AG09319 (cell line): ENCODE data around the gene TSC22D4.

ENCODE experiments used
- DNase-seq: peaks from one replicate; pipeline ENCODE4 v3.0.0-alpha.2; 2010; ENCODE audit warnings: low read depth; ENCODE audit errors: extremely low read depth
- CTCF ChIP-seq: IDR thresholded peaks from 2 replicates; pipeline ENCODE4 v1.5.1; 2011; ENCODE audit warnings: low read depth, mild to moderate bottlenecking, inconsistent platforms, low read length, moderate library complexity

Gene TSC22D4

DNA sequence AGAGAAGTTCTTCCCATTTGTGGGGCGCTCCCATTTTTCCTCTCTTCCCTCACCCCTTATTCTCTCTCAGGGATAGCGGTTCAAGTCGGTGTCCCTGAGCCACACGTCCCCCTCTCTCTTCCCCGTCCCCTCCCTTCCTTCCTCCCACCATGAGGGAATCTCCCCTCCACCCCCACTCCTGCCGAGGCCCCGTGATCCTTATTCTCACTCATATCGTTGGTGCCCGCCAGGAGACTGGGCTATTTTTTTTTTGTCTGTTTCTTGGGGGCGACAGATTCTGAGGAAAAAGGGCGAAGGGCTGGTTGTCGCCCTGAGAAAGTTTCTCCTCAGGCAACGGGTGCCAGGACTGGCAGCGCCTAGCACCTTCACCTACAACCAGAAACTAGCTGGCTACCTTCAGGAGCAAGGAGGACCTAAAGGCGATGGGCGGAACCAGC lies 51.2 kb downstream of the TSC22D4 start:
- no peak for DNase-seq
- no peak for TF ChIP-seq CTCF

- TF ChIP-seq CTCF: no peak
- no peak for DNase-seq
Measured at GRCh38 chr7:100426516-100426915, 52.5 kb downstream of the TSC22D4 start.

- DNase-seq: no peak
- no peak for TF ChIP-seq CTCF
Measured at GRCh38 chr7:100425347-100425746, 53.7 kb downstream of the TSC22D4 start.

DNA sequence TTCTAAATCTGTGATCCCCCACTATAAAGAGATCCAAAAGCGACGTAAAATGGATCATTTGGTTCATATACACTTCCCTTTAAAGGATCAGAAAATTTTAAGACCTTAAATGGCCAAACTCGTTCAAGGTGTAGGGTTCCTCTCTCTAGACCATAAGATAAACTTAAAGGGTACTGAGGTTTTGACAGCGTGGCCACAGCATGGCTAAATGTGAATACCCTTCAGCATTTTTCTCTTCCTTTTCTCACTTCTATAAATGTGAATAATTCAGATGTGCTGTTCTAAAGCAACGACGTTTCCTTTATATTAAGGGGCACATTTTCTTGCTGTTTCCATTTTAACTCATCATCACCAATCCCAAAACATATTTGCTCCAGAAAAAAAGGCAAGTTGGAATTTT lies 55.7 kb downstream of the TSC22D4 start:
- DNase-seq: no peak
- no peak for TF ChIP-seq CTCF

- no peak for DNase-seq
- TF ChIP-seq CTCF: no peak
Measured at GRCh38 chr7:100419660-100420226, 59.3 kb downstream of the TSC22D4 start.

GRCh38 chr7:100418930-100419659 lies 59.9 kb downstream of the TSC22D4 start:
- no peak for TF ChIP-seq CTCF
- DNase-seq: no peak
